ENCODE measurements around the gene RELN.
"Not testable (repeated sequence)": the region's sequence is repeated elsewhere in the genome, so short reads cannot be mapped to it uniquely, and the experiment has no call there.

DNA sequence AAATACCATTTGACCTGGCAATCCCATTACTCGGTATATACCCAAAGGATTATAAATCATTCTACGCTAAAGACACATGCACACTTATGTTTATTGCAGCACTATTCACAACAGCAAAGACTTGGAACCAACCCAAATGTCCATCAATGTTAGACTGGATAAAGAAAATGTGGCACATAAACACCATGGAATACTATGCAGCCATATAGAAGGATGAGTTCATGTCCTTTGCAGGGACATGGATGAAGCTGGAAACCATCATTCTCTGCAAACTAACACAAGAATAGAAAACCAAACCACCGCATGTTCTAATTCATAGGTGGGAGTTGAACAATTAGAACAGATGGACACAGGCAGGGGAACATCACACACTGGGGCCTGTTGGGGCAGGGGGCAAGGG, 502.6 kb downstream of the RELN start:
- TF ChIP-seq CTCF (IDR thresholded peaks at IDR 0.05); ZFX (IDR thresholded peaks at IDR 0.05; ENCODE audit: borderline replicate concordance): not testable (repeated sequence)

Measured in 22Rv1 (cell line).